HG03196 (cell line): ENCODE measurements around the gene RPS6KA4.

Source experiments
- ATAC-seq: cut with Tn5 transposase; IDR thresholded peaks from one replicate; pipeline ENCODE4 v1.9.1; 2021; ENCODE audit not compliant: unreplicated experiment

RPS6KA4 gene

GRCh38 chr11:64362339-64362738, 3.4 kb downstream of the RPS6KA4 start:
- no peak for ATAC-seq

- no peak for ATAC-seq
Measured at GRCh38 chr11:64364435-64364834, 5.5 kb downstream of the RPS6KA4 start.

GRCh38 chr11:64364911-64365310, 5.9 kb downstream of the RPS6KA4 start:
- ATAC-seq, result no peak

GRCh38 chr11:64366751-64367150, 7.8 kb downstream of the RPS6KA4 start:
- no peak for ATAC-seq

- ATAC-seq, result no peak
Measured at GRCh38 chr11:64367931-64368672, 9.1 kb downstream of the RPS6KA4 start.

GRCh38 chr11:64368673-64369074, 9.7 kb downstream of the RPS6KA4 start:
- ATAC-seq, result no peak

- ATAC-seq, result no peak
Measured at GRCh38 chr11:64369440-64370421, 10.8 kb downstream of the RPS6KA4 start.

- ATAC-seq, result no peak
Measured at GRCh38 chr11:64371201-64371600, 12.2 kb downstream of the RPS6KA4 start.

GRCh38 chr11:64372021-64372420, 13.1 kb downstream of the RPS6KA4 start:
- ATAC-seq, result no peak

- ATAC-seq, result no peak
Measured at GRCh38 chr11:64372802-64373597, 14.0 kb downstream of the RPS6KA4 start.

GRCh38 chr11:64373598-64373974, 14.6 kb downstream of the RPS6KA4 start:
- no peak for ATAC-seq

GRCh38 chr11:64376071-64376470, 17.1 kb downstream of the RPS6KA4 start:
- no peak for ATAC-seq

- ATAC-seq, result no peak
Measured at GRCh38 chr11:64378335-64378880, 19.4 kb downstream of the RPS6KA4 start.

GRCh38 chr11:64379160-64379559, 20.2 kb downstream of the RPS6KA4 start:
- ATAC-seq, result no peak

- no peak for ATAC-seq
Measured at GRCh38 chr11:64379817-64380709, 21.1 kb downstream of the RPS6KA4 start.

GRCh38 chr11:64381350-64381749, 22.4 kb downstream of the RPS6KA4 start:
- ATAC-seq, result no peak

GRCh38 chr11:64382047-64382446, 23.1 kb downstream of the RPS6KA4 start:
- no peak for ATAC-seq

- ATAC-seq, result no peak
Measured at GRCh38 chr11:64382586-64382985, 23.6 kb downstream of the RPS6KA4 start.

GRCh38 chr11:64383580-64383979, 24.6 kb downstream of the RPS6KA4 start:
- no peak for ATAC-seq
